Mammary epithelial cell (primary cell): ENCODE results near the gene BLOC1S6.

Experiments used
- CTCF ChIP-seq, 2 donors: IDR thresholded peaks in 1 of 2; conservative IDR thresholded peaks in 1 of 2; 2 replicates each; pipeline ENCODE4 v1.5.1; 2011 to 2012; ENCODE audit warnings: inconsistent platforms in 2 of 2, low read length in 2 of 2, mild to moderate bottlenecking in 2 of 2, control low read depth in 1 of 2, low read depth in 1 of 2; ENCODE audit not compliant: insufficient read depth in 1 of 2; ENCODE audit errors: extremely low read depth in 1 of 2
- EZH2 ChIP-seq: IDR thresholded peaks from 2 replicates; pipeline ENCODE4 v1.6.1; 2012; ENCODE audit warnings: low read length, inconsistent platforms, borderline replicate concordance

DNA sequence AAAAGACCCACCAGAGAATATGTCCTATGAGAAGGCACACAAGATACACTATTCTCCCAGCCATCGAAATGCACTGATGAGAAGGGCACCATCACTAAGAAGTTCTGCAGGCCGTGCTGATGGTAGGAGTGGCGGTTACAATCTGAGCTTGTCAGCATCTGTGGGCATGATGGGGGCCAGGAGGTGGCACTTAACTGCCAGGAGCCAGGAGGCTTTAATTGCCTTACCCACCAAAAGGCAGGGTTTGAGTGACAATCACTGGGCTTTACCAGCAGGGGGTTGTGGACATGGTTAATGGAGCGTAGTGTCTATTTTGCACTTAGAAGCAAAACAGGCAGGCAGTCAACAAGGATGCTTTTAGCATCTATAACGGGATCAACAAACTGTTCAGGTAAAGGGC is 31.6 kb downstream of the BLOC1S6 start:
- TF ChIP-seq CTCF (conservative IDR thresholded peaks at IDR 0.05 in 1 of 2, IDR thresholded peaks at IDR 0.05 in 1 of 2; ENCODE audit: extremely low read depth in 1 of 2, insufficient read depth in 1 of 2, low read depth in 1 of 2, low read length in 2 of 2): no peak
- no peak for TF ChIP-seq EZH2
